HG03565 (cell line): ENCODE results near the gene ENTPD5.

Experiments used
- ATAC-seq: cut with Tn5 transposase; IDR thresholded peaks from one replicate; pipeline ENCODE4 v1.9.1; 2021; ENCODE audit warnings: mild to moderate bottlenecking, moderate library complexity; ENCODE audit not compliant: unreplicated experiment

ENTPD5 gene, protein sequence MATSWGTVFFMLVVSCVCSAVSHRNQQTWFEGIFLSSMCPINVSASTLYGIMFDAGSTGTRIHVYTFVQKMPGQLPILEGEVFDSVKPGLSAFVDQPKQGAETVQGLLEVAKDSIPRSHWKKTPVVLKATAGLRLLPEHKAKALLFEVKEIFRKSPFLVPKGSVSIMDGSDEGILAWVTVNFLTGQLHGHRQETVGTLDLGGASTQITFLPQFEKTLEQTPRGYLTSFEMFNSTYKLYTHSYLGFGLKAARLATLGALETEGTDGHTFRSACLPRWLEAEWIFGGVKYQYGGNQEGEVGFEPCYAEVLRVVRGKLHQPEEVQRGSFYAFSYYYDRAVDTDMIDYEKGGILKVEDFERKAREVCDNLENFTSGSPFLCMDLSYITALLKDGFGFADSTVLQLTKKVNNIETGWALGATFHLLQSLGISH

DNA sequence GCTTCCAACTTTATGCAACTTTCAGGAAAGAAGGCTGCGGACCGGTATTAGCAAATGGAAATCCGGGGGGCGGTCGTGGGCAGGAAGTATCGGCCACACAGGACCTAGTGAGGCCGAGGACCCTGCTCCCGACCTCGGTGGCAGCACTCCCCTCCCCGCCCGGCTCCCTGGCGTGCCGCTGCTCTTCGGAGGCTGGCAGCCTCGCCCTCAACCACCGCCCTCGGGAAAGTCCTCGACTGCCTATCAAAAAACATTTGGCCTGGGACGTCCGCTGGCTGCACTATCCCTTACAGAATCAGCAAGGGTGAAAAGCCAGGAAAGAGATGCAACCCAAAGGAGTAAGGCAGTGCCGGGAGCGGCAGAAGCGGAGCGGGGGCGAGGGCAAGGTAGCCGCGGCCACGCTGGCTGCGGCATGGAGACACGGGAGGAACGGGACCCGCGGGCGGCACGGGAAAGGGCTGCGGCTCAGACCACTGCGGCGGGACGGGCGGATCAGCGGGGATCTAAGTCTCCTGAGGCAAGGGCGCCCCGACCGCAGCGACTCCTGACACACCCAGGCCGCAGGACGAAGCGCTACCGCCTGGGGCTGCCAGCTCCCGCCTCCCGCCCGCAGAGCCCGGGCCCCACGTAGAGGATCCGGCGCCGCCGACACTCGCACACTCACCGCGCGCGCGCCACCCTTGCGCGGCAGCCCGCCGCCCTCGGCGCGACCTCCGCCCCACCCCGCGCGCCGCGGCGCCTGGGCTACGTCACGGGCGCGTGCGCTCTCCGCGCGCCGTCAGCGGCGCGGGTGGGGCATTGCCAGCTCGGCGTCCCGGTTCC lies at the start of gene ENTPD5, which contains the start of gene BBOF1:
Gene ENTPD5, minus strand, starts transcription at position 703 of the 822 bp plus-strand sequence. CDS start 31,186 bp downstream, outside the sequence.
Gene BBOF1, plus strand, starts transcription at position 764 of the 822 bp plus-strand sequence. CDS start 130 bp downstream, outside the sequence.
- ATAC-seq, result peak; percentile 83

DNA sequence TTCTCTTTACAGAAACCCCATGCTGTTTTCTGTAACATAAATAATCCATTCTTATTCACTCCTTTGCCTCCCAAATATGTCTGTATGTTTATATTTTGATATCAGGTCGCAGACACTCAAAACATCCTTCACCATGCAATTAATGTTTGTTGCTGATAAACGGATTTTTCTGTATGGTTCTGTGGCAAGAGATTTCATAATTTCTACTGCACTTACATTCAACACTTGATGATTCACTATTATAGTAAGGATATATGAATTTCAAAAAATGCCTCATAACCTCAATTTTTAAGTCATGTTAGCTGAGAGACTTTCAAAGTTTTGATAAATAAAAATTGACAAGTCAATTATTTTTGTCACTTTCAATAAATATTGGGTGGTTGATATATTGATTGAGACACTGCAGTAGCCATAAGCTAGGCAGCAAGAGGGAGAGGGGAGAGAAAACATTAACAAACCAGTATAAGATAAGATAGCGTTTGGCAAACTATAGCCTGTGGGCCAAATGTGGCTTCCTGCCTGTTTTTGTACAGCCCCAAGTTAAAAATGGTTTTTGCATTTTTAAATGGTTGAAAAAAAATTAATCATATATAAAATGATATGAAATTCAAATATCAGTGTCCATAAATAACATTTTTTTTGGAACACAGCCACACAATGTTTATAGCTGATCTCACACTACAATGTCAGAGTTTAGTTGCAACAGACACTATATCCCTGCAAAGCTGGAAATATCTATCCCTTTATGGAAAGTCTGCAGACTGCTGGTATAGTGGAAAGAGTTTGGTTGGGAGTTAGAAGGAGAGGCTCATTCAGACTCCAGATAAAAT lies 46.9 kb upstream of the ENTPD5 start:
- ATAC-seq, result no peak

DNA sequence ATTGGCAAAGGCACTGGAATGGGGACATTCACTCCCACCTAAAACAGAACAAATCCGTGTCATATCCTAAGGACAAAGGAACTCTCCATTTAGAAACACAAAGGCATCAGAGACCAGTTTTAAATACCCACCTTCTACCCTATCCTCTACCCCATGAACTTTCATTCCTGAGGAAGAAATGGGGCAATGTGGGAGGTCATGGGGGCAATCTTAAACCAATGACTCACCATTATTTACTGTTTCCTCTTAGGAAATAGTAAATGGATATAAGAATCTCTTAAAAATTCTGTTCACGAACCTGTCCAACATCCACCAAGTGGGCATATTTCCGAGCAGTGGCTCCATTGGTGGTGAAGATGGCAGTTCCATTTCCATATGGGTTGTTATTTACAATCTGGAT lies 45.8 kb upstream of the ENTPD5 start:
- ATAC-seq, result no peak

DNA sequence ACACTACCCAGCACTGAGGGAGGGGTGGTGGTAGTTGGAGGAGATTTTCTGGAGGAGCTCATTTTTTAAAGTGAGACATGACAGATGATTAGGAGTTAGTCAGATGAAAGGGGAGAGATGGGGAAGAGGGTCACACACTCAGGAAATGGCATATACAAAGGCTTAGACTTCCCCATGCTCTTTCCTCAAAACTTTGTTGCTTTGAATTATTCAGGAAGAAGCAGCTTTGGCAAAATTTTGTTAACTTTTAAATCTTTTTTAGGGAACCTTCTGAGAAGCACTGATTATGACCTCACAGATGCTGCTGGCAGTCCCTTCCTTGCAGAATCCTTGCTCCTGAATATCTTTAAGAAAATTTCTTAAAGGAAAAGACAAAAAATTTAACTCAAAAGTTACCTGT lies 45.3 kb upstream of the ENTPD5 start:
- no peak for ATAC-seq

DNA sequence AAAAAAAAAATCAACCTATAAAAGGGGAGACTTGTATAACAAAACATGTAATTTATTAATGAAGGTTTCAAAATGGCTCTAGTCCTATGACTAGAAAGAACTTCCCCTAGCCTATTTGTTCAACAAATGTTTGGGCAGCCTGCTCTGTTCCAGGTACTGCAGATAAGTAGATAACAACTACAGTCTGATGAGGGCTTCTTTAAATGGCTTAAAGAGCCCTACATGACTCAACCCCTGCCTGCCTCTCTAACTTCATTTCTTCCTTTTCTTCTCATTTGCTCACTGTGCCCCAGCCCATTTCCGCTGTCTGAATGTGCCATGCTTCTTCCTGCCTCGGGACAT lies 43.7 kb upstream of the ENTPD5 start:
- ATAC-seq, result no peak

DNA sequence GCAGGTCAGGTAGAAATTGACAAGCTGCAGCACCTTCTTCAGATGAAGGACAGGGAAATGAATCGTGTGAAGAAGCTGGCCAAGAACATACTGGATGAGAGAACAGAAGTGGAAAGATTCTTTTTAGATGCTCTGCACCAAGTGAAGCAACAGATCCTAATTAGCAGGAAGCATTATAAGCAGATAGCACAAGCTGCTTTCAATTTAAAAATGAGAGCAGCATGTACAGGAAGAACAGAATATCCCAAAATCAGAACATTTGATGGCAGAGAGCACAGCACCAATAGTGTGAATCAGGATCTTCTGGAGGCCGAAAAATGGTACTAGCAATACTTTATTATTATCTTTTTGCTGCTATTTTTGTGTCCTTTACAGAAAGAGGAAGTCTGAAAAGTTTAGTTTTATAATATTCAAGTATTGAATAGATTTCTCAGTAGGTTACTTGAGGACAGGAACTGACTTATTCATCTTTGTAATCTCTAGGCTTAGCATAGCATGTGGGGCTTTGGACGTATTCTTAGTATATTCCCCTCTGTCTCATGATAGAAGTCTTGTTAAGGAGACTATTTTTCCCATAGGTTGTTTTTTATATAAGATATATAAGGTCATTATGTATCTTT lies 30.9 kb upstream of the ENTPD5 start:
- no peak for ATAC-seq

DNA sequence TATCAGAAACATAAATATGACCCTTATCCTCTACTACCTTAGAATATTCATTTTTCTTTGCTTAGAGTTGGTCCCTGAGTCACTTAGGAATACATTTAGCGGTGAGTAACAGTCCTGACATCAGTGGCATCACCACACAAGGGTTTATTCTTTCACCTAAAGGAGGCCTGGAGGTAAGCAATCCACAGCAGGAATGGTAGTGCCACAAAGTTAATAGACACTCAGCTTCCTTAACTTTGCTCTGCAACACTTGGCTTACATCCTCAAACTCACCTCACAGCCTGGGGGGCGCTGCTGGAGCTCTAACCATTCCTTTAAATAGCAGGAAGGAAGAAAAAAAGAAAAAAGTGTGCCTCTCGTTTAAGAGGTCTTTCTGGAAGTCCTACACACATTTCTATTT lies 29.2 kb upstream of the ENTPD5 start:
- no peak for ATAC-seq

DNA sequence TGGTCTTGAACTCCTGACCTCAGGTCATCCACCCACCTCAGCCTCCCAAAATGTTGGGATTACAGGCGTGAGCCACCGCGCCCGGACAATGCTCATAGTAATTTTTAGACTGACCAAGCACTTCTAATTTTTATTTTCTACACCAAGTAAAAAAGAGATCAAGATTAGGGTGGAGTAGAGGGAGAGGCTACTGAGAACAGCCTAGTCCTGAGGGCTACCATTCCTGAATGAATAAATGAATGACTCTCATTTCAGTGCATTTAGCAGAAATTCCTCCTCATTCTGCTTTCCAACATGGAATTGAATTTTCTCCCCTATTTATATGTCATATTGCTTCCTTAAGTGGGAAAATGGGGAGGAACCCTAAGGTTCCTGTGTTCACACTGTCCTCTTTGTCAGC lies 26.4 kb upstream of the ENTPD5 start:
- no peak for ATAC-seq

DNA sequence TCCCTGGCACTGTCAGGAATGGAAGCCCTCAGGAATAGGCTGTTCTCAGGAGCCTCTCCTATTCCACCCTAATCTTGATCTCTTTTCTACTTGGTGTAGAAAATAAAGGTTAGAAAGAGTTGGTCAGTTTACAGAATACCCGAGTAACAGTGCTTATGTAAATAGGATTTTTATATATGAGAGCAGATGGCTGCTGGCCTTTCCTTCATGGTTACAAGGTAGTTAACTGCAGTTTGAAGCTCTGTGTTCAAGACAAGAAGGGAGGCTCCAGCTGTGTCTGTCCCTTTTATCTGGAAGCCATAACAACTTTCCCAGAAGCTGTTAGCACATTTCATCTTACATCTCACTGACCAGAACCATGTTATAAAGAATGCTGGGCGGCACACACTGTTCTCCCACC lies 23.2 kb upstream of the ENTPD5 start:
- no peak for ATAC-seq

DNA sequence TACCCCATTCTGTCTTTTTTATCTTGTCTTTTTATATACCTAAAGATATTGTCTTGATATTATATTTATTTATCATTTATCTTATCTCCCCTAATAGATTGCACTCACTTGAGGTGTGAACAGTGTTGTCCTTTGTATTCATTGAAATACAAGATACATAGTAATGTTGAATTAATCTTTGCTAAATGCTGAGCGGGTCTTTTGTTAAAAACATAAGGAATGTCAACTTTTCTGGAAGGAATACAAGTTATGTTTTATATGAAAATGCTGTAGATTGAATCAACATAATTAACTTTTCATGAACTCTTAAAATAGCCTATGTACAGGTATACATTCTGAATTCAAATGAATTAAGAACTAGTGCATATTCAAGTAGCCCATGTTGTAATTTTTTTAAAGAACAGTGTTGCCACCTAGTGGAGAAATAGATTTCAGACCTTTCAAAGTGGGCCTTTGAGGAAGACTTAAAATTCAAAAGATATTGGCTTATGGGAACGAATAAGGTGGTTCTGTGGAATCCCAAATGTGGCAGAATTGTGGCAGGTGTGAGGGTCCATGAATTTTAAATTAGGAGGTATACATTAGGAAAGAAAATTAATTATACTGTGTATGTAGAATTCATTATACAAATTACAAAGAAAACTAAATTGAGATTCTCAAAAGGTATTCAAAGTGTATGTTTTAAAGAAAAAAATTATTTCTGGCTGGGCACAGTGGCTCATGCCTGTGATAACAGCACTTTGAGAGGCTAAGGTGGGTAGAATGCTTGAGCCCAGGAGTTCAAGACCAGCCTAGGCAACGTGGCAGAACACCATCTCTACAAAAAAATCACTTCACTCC lies 19.2 kb upstream of the ENTPD5 start:
- no peak for ATAC-seq

DNA sequence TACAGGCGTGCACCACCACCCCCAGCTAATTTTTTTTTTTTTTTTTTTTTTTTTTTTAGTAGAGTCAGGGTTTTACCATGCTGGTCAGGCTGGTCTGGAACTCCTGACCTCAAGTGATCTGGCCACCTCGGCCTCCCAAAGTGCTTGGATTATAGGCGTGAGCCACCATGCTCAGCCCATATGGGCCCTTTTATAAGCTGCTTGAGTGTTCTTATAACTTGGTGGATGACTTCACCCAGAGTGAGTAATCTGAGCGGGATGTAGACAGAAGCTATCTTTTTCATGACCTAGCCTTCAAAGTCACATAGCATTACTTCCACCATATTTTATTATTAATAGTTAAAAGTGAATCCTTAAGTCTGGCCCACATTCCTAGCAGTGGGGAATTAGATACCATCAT lies 16.5 kb upstream of the ENTPD5 start:
- ATAC-seq, result no peak

DNA sequence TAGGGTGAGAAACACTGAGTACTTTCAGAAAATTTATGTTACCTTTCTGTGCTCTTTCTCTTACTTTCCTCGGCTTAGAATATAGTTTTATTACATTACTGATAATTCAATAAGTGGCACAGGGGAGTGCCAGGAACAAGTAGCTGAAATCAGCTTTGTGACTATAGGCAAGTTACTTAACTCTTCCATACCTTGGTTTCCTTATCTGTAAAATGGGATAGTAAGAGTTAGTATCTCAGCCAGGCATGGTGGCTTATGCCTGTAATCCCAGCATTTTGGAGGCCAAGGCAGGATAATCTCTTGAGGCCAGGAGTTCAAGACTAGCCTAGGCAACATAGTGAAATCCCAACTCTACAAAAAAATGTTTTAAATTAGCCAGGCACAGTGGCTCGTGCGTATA lies 15.5 kb upstream of the ENTPD5 start:
- ATAC-seq, result no peak

DNA sequence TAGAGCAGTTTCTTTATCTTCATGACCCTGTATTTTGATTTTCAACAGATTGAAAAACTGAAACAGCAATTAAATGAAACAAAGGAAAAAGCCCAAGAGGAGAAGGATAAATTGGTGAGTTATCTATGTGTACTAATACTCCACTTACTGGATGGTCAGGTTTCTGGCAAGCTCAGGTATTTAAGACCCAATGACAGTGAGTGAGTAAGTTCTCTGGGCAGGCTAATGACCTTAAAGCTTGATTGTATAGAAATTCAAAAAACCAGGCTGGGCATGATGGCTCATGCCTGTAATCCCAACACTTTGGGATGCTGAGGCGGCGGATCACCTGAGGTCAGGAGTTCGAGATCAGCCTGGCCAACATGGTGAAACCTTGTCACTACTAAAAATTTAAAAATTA lies 10.0 kb upstream of the ENTPD5 start:
- ATAC-seq, result no peak

DNA sequence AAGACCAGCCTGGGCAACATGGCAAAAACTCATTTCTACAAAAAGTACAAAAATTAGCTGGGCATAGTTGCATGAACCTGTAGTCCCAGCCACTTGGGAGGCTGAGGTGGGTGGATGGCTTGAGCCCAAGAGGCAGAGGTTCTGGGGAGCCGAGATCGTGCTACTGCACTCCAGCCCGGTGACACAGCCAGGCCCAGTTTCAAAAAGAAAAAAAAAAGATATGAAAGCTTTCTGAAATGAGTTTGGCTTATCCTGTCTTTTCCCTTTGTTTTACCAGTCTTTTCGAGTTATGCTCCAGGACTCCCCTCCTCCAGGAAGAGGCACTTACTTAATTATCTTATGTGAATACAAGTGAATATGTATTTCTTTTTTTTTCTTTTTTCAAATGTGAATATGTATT lies 3.3 kb upstream of the ENTPD5 start:
- ATAC-seq, result no peak

DNA sequence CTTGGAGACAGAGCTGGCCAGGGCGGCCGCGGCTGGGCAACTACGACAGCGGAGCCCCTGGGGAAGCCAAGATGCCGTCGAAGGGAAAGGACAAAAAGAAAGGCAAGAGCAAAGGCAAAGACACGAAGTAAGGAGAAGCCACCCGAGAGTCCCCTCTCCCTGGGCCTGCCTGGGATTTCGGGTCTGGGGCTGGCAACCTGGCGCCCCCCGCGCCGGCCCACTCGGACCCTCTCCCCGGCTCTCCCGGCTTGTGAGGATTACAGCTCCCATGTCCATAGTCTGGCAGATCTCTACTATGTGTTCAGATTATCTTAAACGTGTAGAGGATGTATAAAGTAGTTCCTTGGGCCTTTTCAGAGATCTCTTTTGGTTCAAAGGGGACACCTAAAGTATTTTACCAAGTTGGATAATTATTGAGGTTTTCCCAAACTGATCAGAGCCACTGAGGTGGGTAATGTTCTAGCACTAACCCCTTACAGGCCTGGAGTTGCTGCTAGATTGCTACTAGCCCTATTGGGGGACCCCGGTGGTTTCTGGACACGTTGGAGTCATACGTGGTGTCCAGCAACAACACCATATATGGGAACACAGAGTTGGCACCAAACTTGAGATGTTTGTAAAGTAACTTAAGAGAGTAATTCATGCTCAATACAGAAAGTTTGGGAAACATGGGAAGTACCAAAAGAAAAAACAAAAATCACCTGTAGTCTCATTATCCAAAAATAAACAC lies 485 bp upstream of the ENTPD5 start:
- no peak for ATAC-seq

DNA sequence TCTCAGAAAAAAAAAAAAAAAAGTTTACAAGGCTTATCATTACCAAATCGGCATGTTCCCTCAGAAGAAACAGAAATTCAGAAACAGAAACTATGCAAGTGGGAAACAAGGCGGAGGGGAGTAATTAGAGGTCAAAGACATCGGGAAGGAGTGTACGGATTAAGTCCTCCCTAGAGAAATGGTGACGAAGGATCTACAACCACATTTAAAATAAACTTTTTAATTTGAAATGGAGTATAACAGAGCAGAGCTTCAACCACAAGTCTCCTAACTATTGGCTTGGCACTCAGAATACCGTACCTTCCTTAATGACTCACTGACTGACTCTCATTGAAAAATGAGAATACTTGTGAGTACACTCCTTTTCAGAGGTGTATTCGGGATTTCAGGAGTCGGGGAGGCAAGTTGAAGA lies 908 bp downstream of the ENTPD5 start:
- ATAC-seq, result no peak

DNA sequence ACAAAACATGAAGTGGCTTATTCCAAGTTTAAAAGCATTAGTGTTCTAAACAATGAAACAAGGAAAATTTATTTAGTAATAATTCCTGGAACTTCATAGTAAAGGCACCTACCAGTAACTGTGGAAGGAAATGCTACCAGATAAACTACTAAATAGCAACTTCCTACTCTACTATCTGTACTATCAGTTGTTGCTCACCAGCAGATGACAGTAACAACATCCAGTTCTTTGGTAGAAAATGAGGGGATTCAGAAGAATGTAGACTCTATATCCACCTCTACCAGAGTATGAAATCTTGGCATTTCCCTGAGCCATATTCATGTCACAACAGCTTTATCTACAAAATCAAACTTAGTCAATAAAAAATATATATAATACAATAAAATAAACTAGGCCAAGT lies 3.1 kb downstream of the ENTPD5 start:
- ATAC-seq, result no peak

DNA sequence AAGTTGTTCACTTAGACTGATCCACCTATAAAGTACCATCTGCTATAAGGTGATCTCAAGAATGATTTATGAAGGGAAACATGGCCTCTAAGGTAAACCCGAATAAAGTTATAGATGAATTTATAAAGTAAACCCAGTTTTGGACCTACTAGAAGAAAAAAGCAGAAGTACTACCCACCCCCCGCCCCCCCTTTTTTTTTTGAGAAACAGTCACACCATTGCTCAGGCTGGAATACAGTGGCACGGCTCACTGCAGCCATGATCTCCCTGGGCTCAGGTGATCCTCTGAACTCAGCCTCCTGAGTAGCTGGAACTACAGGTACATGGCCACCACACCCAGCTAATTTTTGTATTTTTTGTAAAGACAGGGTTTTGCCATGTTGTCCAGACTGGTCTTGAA lies 3.9 kb downstream of the ENTPD5 start:
- no peak for ATAC-seq

DNA sequence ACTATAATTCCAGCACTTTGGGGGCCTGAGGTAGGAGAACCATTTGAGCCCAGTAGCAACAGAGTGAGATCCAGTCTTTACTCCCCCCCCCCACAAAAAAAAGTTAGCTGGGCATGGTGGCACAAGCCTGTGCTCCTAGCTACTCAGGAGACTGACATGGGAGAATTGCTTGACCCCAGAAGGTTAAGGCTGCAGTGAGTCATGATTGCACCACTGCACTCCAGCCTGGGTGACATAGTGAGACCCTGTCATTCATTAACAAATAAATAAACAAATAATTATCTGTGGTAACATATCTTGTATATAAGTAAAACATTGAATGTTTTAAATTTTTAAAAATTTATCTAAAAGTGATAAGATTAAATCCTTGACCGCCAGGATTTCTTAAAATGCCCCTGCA lies 4.8 kb downstream of the ENTPD5 start:
- ATAC-seq, result no peak
